Common myeloid progenitor, CD34-positive (primary cell): ENCODE data around the gene EXTL1.
A peak's percentile ranks its signal among the peaks of the same experiment; 100 is the strongest.

Source experiments
- CTCF ChIA-PET: fragments of 350-600 bp; sonication (Branson Sonifier 250); formaldehyde crosslinking; loops from one replicate; lab custom pipeline; 2021; ENCODE audit warnings: antibody characterized with exemption; lab: Charles Lee
- POLR2A ChIA-PET: fragments of 350-600 bp; sonication (Branson Sonifier 250); formaldehyde crosslinking; loops from one replicate; lab custom pipeline; 2021; ENCODE audit warnings: antibody characterized with exemption; lab: Charles Lee
- DNase-seq, 3 donors: peaks; one replicate each; pipeline versions ENCODE4 v3.0.0 to v3.0.0-alpha.2; 2013
- H3K27ac ChIP-seq, 2 experiments: 1 replicate in 1 of 2; 2 replicates in 1 of 2; pipeline ENCODE4 v1.7.0; 2013; ENCODE audit warnings: inconsistent platforms in 2 of 2, low read length in 2 of 2, mild to moderate bottlenecking in 2 of 2, low read depth in 1 of 2, moderate library complexity in 1 of 2; ENCODE audit not compliant: severe bottlenecking in 2 of 2, insufficient read depth in 1 of 2, poor library complexity in 1 of 2
- H3K27me3 ChIP-seq, 5 experiments: replicated peaks in 2 of 5; 1 replicate in 3 of 5; 2 replicates in 2 of 5; pipeline versions ENCODE4 v1.6.1 to v1.7.0; 2013; ENCODE audit warnings: low read length in 4 of 5, mild to moderate bottlenecking in 2 of 5, moderate library complexity in 2 of 5, inconsistent platforms in 1 of 5; ENCODE audit not compliant: insufficient read depth in 5 of 5, control insufficient read depth in 4 of 5
- H3K36me3 ChIP-seq, 4 experiments: 1 replicate in 2 of 4; 2 replicates in 2 of 4; pipeline versions ENCODE4 v1.6.1 to v1.7.0; 2013; ENCODE audit warnings: low read length in 3 of 4, control low read depth in 1 of 4, mild to moderate bottlenecking in 1 of 4; ENCODE audit not compliant: control insufficient read depth in 4 of 4, insufficient read depth in 4 of 4
- H3K4me1 ChIP-seq, 4 experiments: 1 replicate in 3 of 4; 2 replicates in 1 of 4; pipeline versions ENCODE4 v1.6.1 to v1.7.1; 2013; ENCODE audit warnings: low read length in 3 of 4, mild to moderate bottlenecking in 3 of 4, control low read depth in 1 of 4, inconsistent platforms in 1 of 4, moderate library complexity in 1 of 4; ENCODE audit not compliant: control insufficient read depth in 4 of 4, insufficient read depth in 4 of 4; ENCODE audit errors: control extremely low read depth in 1 of 4
- H3K4me3 ChIP-seq, 7 experiments: 1 replicate in 4 of 7; 2 replicates in 3 of 7; pipeline versions ENCODE4 v1.5.1 to v1.7.0; 2013; ENCODE audit warnings: mild to moderate bottlenecking in 7 of 7, low read length in 6 of 7, moderate library complexity in 6 of 7, inconsistent platforms in 2 of 7, low read depth in 2 of 7, control low read depth in 1 of 7; ENCODE audit not compliant: insufficient read depth in 4 of 7, control insufficient read depth in 1 of 7; ENCODE audit errors: extremely low read depth in 1 of 7
- H3K9me3 ChIP-seq, 5 experiments: 1 replicate in 4 of 5; 2 replicates in 1 of 5; pipeline versions ENCODE4 v1.6.1 to v1.7.1; 2013; ENCODE audit warnings: low read length in 4 of 5, mild to moderate bottlenecking in 2 of 5, inconsistent platforms in 1 of 5, low read depth in 1 of 5, moderate library complexity in 1 of 5; ENCODE audit not compliant: control insufficient read depth in 4 of 5, insufficient read depth in 2 of 5; ENCODE audit errors: control extremely low read depth in 1 of 5
- WGBS: methylation state at CpG from one replicate; pipeline ENCODE4 v1.1.5; 2013; ENCODE audit not compliant: insufficient coverage; 5-methylcytosine and 5-hydroxymethylcytosine counted together

Gene EXTL1

GRCh38 chr1:26034504-26035202 is 13.1 kb downstream of the EXTL1 start:
- 26% methylated on average over 14 of the region's 15 CpGs for WGBS
- H3K27me3 ChIP-seq: peaks cover 0 to 15% (median 6%) of the 10 kb centered on the region in 5 experiments
- DNase-seq: no peak
- no peaks in the 10 kb centered on the region for H3K36me3 ChIP-seq
- peaks cover 0 to 20% (median 14%) of the 10 kb centered on the region in 4 experiments for H3K4me1 ChIP-seq
- H3K4me3 ChIP-seq: peak overlapping the region in 6 of 7 experiments; percentile 10 to 93 (median 80)
- H3K9me3 ChIP-seq: no peaks in the 10 kb centered on the region
- ChIA-PET POLR2A (interaction anchor here (0.7 to 0.8 kb wide), 2 partner anchors 93 to 472 kb away, joined by 3 to 8 read pairs; no protein-coding TSS in a partner anchor), CTCF (interaction anchor here (0.6 to 3.6 kb wide), 11 partner anchors 8 to 395 kb away, joined by 3 to 19 read pairs (median 3); partner anchors contain the start of gene PAFAH2)
- peak overlapping the region in 1 of 2 experiments; percentile 38 for H3K27ac ChIP-seq

DNA sequence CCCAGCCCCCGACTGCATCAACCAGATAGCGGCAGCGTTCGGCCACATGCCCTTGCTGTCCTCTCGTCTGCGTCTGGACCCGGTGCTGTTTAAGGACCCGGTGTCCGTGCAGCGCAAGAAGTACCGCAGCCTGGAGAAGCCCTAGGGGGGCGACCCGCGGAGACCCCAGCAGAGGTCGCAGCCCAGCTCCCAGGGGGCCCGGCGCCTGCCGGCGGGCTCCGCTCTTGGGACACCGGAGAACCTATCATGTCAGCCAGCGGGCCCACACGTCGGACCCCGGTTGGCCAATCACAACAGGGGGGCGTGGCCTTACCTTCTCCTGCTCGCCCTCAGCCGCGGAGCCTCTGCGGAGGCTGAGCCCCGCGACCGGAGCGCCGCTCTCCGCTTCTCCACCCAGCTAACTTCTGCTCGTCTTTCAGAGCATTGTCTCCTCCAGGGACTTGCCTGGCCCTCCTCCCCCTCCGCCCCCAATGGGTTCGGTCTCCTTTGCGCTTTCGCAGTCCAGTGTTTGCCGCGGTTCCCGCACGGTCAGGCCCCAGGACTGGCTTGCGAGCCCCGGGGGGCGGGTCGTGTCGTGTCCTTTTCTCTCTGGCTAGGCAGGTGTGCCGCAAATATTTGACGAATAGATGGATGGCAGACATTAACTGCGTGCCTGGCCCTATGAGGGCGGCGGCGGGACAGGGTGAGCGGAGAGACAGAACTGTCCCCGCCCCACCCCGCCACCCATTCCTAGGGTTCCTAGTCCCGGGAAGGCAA is 13.8 kb downstream of the EXTL1 start:
- H3K27ac ChIP-seq: peak overlapping the region; percentile 40 to 84
- no peaks in the 10 kb centered on the region for H3K36me3 ChIP-seq
- WGBS: under 1% methylated on average over 48 of the region's 60 CpGs
- peak overlapping the region; percentile 49 to 93 (median 75) for H3K4me3 ChIP-seq
- peaks cover 0 to 20% (median 14%) of the 10 kb centered on the region in 4 experiments for H3K4me1 ChIP-seq
- CTCF ChIA-PET: interaction anchor here (0.6 to 3.6 kb wide), 13 partner anchors 9 to 201 kb away, joined by 3 to 19 read pairs (median 3); partner anchors contain the start of gene PAFAH2
- no peaks in the 10 kb centered on the region for H3K9me3 ChIP-seq
- DNase-seq: peak; percentile 92 to 94 (median 94)
- peaks cover 0 to 15% (median 6%) of the 10 kb centered on the region in 5 experiments for H3K27me3 ChIP-seq
- POLR2A ChIA-PET: interaction anchor here (0.7 kb wide), 1 partner anchor 92 kb away, joined by 3 read pairs; no protein-coding TSS in a partner anchor

DNA sequence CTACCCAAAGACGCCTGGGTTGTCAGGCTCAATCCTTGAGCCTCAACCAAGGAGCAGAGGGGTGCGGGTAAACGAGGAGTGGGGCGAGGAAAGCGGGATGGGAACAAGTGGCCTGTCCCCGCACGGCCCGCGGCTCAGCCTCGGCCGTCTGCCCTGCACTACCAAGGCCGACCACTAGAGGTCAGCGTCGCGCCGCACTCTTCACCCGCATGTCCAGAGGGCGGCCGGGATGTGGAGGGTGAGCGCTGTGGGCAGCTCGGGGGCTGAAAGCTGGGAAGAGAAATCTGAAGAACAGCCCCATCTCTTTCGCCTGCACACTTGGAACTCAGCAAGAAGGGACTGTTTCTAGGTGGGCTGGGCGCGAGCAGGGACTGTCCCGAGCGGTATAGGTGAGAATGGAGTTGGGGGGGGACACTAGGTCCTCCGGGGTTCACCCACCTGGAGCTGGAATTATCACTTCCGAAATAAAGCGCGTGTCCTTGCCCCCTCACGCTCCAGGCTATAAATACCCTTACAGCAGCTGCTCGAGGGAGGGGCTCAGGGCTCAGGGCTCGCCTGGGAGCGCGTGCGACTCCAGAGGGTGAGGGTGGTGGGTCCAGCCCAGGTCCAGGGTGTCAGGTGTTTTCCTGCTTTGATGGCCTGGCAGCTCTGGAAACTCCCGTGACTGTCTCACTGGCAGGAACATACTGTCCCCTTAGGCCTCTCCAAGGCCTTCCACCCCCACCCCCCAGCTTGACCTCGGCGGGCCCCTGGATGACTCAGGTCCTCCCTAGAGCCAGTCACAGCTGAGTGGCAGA is 14.6 kb downstream of the EXTL1 start:
- DNase-seq: peak; percentile 57 to 65 (median 61)
- H3K27ac ChIP-seq: peak overlapping the region; percentile 40 to 84

DNA sequence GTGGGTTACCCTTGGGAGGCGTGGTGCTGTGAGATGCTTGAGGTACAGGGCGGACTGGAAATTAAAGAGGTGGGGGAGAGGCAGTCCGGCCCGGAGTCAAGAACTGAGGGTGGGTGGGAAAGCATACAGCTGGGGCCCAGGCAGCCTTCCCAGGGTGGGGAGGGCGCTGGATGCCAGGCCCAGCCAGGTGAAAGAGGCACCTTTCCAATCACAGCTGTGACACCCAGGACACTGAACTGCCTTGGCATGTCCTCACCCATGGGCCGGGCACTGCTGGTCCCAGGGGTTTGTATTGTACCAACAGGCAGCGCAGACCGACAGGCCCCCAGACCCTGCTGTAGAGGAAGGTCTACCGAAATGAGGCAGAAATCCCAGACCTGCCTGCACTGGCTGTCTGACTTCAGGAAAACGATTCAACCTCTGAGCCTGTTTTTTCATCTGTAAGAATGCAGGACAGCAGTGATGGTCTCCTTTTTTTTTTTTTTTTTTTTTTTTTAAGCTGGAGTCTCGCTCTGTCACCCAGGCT is 15.2 kb downstream of the EXTL1 start:
- POLR2A ChIA-PET: no interaction called here
- Histone ChIP-seq H3K4me1 (peaks cover 0 to 20% (median 14%) of the 10 kb centered on the region in 4 experiments), H3K4me3 (no peak overlapping the region), H3K36me3 (no peaks in the 10 kb centered on the region), H3K27me3 (peaks cover 0 to 17% (median 11%) of the 10 kb centered on the region in 5 experiments), H3K9me3 (no peaks in the 10 kb centered on the region), H3K27ac (no peak overlapping the region)
- DNase-seq: no peak
- 81% methylated on average over 10 of the region's 11 CpGs for WGBS
- CTCF ChIA-PET: interaction anchor here (0.9 to 3.6 kb wide), 14 partner anchors 9 to 140 kb away, joined by 3 to 19 read pairs (median 4); partner anchors contain the start of gene SLC30A2

More for the DNA sequence above, 14.6 kb downstream of the EXTL1 start:
- POLR2A ChIA-PET: no interaction called here
- peaks cover 0 to 20% (median 14%) of the 10 kb centered on the region in 4 experiments for H3K4me1 ChIP-seq
- H3K9me3 ChIP-seq: no peaks in the 10 kb centered on the region
- peak overlapping the region; percentile 49 to 93 (median 75) for H3K4me3 ChIP-seq
- H3K36me3 ChIP-seq: no peaks in the 10 kb centered on the region
- CTCF ChIA-PET: interaction anchor here (0.7 to 3.6 kb wide), 19 partner anchors 10 to 141 kb away, joined by 3 to 19 read pairs (median 4); partner anchors contain the start of genes PAFAH2 and SLC30A2
- WGBS: 3% methylated on average over 26 of the region's 39 CpGs
- H3K27me3 ChIP-seq: peaks cover 0 to 15% (median 8%) of the 10 kb centered on the region in 5 experiments

DNA sequence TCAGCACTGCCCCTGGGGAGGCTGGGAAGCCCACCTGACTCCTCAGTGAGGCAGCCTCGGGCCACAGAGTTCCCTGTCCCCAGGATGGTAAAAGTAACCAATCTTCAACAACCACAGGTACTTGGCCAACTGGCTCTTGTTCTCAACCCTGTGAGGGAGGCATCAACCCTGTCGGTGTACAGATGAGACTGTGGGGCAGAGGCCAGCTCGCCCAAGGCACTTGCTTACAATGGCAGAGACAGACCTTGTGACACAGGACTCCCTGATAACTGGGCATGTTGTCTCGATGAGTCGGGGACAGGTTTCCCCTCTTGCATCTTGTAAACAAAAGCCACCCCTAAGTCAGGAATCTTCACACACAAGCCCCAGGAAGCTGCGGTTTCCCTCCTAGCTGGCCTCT is 16.3 kb downstream of the EXTL1 start:
- ChIA-PET POLR2A (no interaction called here), CTCF (interaction anchor here (1.3 kb wide), 1 partner anchor 125 kb away, joined by 4 read pairs; no protein-coding TSS in a partner anchor)
- WGBS: 81% methylated on average over 4 of the region's 6 CpGs
- no peak overlapping the region for H3K27ac ChIP-seq
- peaks cover 0 to 24% (median 17%) of the 10 kb centered on the region in 5 experiments for H3K27me3 ChIP-seq
- no peak overlapping the region for H3K4me3 ChIP-seq
- peaks cover 0 to 20% (median 14%) of the 10 kb centered on the region in 4 experiments for H3K4me1 ChIP-seq
- DNase-seq: no peak
- H3K36me3 ChIP-seq: no peaks in the 10 kb centered on the region
- no peaks in the 10 kb centered on the region for H3K9me3 ChIP-seq

GRCh38 chr1:26038477-26038876 is 16.9 kb downstream of the EXTL1 start:
- CTCF ChIA-PET: interaction anchor here (1.3 to 1.6 kb wide), 2 partner anchors 9 to 125 kb away, joined by 4 to 7 read pairs; no protein-coding TSS in a partner anchor
- Histone ChIP-seq H3K9me3 (no peaks in the 10 kb centered on the region), H3K4me3 (no peak overlapping the region), H3K27ac (no peak overlapping the region), H3K4me1 (peaks cover 0 to 20% (median 14%) of the 10 kb centered on the region in 4 experiments), H3K27me3 (peaks cover 0 to 29% (median 19%) of the 10 kb centered on the region in 5 experiments), H3K36me3 (no peaks in the 10 kb centered on the region)
- POLR2A ChIA-PET: no interaction called here
- DNase-seq: no peak
- 98% methylated on average over 5 of the region's 6 CpGs for WGBS
